T-helper 17 cell (primary cell): ENCODE results near the gene ALOXE3. TPM values are rescaled to one million over a fixed set of nuclear protein-coding genes. Genes with fewer than 3 reads are reported as not detected.

ENCODE experiments used
- ATAC-seq: fragments of 150-1000 bp; cut with Tn5 transposase; 2 replicates; pipeline ENCODE4 v1.10.0; 2021; ENCODE audit warnings: mild to moderate bottlenecking, moderate library complexity
- DNase-seq, 3 donors: peaks; one replicate each; pipeline versions ENCODE4 v3.0.0 to v3.0.0-alpha.2; 2020 to 2021
- H3K9me3 ChIP-seq: one replicate; pipeline ENCODE4 v1.7.0; 2013; ENCODE audit warnings: low read length, mild to moderate bottlenecking; ENCODE audit not compliant: control insufficient read depth, poor library complexity, severe bottlenecking
- H3K27ac Mint-ChIP-seq: one replicate; pipeline ENCODE4 v1.8.0; 2022; ENCODE audit warnings: mild to moderate bottlenecking, moderate library complexity, mixed read lengths
- H3K27me3 Mint-ChIP-seq: one replicate; pipeline ENCODE4 v1.8.0; 2022; ENCODE audit warnings: mixed read lengths
- H3K36me3 Mint-ChIP-seq: one replicate; pipeline ENCODE4 v1.8.0; 2022; ENCODE audit warnings: low read depth, mixed read lengths
- H3K4me1 Mint-ChIP-seq: one replicate; pipeline ENCODE4 v1.8.0; 2022; ENCODE audit warnings: mild to moderate bottlenecking, mixed read lengths
- H3K4me3 Mint-ChIP-seq: one replicate; pipeline ENCODE4 v1.8.0; 2022; ENCODE audit warnings: mild to moderate bottlenecking, moderate library complexity, mixed read lengths
- total RNA-seq, 4 donors: library from RNA in 2 of 4; stranded (reverse) in 2 of 4; gene quantifications; one replicate each; pipeline ENCODE4 v1.2.3 and lab custom pipeline; 2022 to 2026

Gene ALOXE3
- total RNA-seq, 2 donors from 2014 or later, result not detected

- H3K9me3 ChIP-seq, result no peaks in the 10 kb centered on the region
- Mint-ChIP-seq H3K27ac (no peak overlapping the region), H3K36me3 (peaks cover 10% of the 10 kb centered on the region), H3K27me3 (no peaks in the 10 kb centered on the region), H3K4me1 (peaks cover 24% of the 10 kb centered on the region), H3K4me3 (peak overlapping the region; percentile 75)
- ATAC-seq (no peak), DNase-seq (no peak)
These were observed 24.7 kb upstream of the ALOXE3 start for GRCh38 chr17:8142887-8143580.

- Mint-ChIP-seq H3K4me1 (peaks cover 20% of the 10 kb centered on the region), H3K36me3 (peaks cover 10% of the 10 kb centered on the region), H3K4me3 (peak overlapping the region; percentile 75), H3K27me3 (no peaks in the 10 kb centered on the region), H3K27ac (no peak overlapping the region)
- ATAC-seq (no peak), DNase-seq (no peak)
- no peaks in the 10 kb centered on the region for H3K9me3 ChIP-seq
These were observed 24.0 kb upstream of the ALOXE3 start for GRCh38 chr17:8142158-8142886.

GRCh38 chr17:8141741-8142140, 23.4 kb upstream of the ALOXE3 start:
- Mint-ChIP-seq H3K4me1 (peaks cover 14% of the 10 kb centered on the region), H3K36me3 (peaks cover 6% of the 10 kb centered on the region), H3K27me3 (no peaks in the 10 kb centered on the region), H3K27ac (no peak overlapping the region), H3K4me3 (peak overlapping the region; percentile 75)
- no peak for ATAC-seq
- DNase-seq, result no peak
- H3K9me3 ChIP-seq, result no peaks in the 10 kb centered on the region

GRCh38 chr17:8141045-8141444, 22.7 kb upstream of the ALOXE3 start:
- H3K9me3 ChIP-seq, result no peaks in the 10 kb centered on the region
- Mint-ChIP-seq H3K27ac (no peak overlapping the region), H3K4me3 (no peak overlapping the region), H3K27me3 (no peaks in the 10 kb centered on the region), H3K36me3 (peaks cover under 1% of the 10 kb centered on the region), H3K4me1 (peaks cover 11% of the 10 kb centered on the region)
- DNase-seq, result no peak
- no peak for ATAC-seq

GRCh38 chr17:8140065-8141029, 22.0 kb upstream of the ALOXE3 start:
- DNase-seq (peak in 1 of 3 donors; percentile 12), ATAC-seq (no peak)
- no peaks in the 10 kb centered on the region for H3K27me3 Mint-ChIP-seq
- H3K36me3 Mint-ChIP-seq, result no peaks in the 10 kb centered on the region
- H3K27ac Mint-ChIP-seq, result no peak overlapping the region
- no peaks in the 10 kb centered on the region for H3K9me3 ChIP-seq
- H3K4me3 Mint-ChIP-seq, result no peak overlapping the region
- peaks cover 11% of the 10 kb centered on the region for H3K4me1 Mint-ChIP-seq

- no peak overlapping the region for H3K27ac Mint-ChIP-seq
- DNase-seq (peak; percentile 85 to 92 (median 86)), ATAC-seq (peak; percentile 85)
- H3K9me3 ChIP-seq, result no peaks in the 10 kb centered on the region
- H3K4me1 Mint-ChIP-seq, result peaks cover 8% of the 10 kb centered on the region
- H3K4me3 Mint-ChIP-seq, result no peak overlapping the region
- H3K27me3 Mint-ChIP-seq, result no peaks in the 10 kb centered on the region
- H3K36me3 Mint-ChIP-seq, result no peaks in the 10 kb centered on the region
These were observed 20.5 kb upstream of the ALOXE3 start for GRCh38 chr17:8138672-8139371.

- Mint-ChIP-seq H3K4me3 (no peak overlapping the region), H3K27me3 (no peaks in the 10 kb centered on the region), H3K27ac (no peak overlapping the region), H3K4me1 (peaks cover 5% of the 10 kb centered on the region), H3K36me3 (no peaks in the 10 kb centered on the region)
- ATAC-seq (no peak), DNase-seq (no peak)
- H3K9me3 ChIP-seq, result no peaks in the 10 kb centered on the region
These were observed 20.0 kb upstream of the ALOXE3 start for GRCh38 chr17:8138374-8138671.

GRCh38 chr17:8137645-8138373, 19.5 kb upstream of the ALOXE3 start:
- ATAC-seq (no peak), DNase-seq (no peak)
- H3K4me1 Mint-ChIP-seq, result peaks cover 5% of the 10 kb centered on the region
- H3K27ac Mint-ChIP-seq, result no peak overlapping the region
- no peak overlapping the region for H3K4me3 Mint-ChIP-seq
- H3K9me3 ChIP-seq, result no peaks in the 10 kb centered on the region
- H3K36me3 Mint-ChIP-seq, result no peaks in the 10 kb centered on the region
- H3K27me3 Mint-ChIP-seq, result no peaks in the 10 kb centered on the region

- DNase-seq (no peak), ATAC-seq (no peak)
- Mint-ChIP-seq H3K4me3 (no peak overlapping the region), H3K27ac (no peak overlapping the region), H3K27me3 (no peaks in the 10 kb centered on the region), H3K36me3 (no peaks in the 10 kb centered on the region), H3K4me1 (peaks cover 2% of the 10 kb centered on the region)
- H3K9me3 ChIP-seq, result no peaks in the 10 kb centered on the region
These were observed 15.6 kb upstream of the ALOXE3 start for GRCh38 chr17:8133941-8134340.

GRCh38 chr17:8133399-8133798, 15.1 kb upstream of the ALOXE3 start:
- Mint-ChIP-seq H3K4me1 (peaks cover 2% of the 10 kb centered on the region), H3K4me3 (no peak overlapping the region), H3K27ac (peak overlapping the region; percentile 21), H3K27me3 (no peaks in the 10 kb centered on the region), H3K36me3 (no peaks in the 10 kb centered on the region)
- no peak for DNase-seq
- ATAC-seq, result no peak
- H3K9me3 ChIP-seq, result no peaks in the 10 kb centered on the region

GRCh38 chr17:8131844-8132441, 13.6 kb upstream of the ALOXE3 start:
- DNase-seq (no peak), ATAC-seq (no peak)
- Mint-ChIP-seq H3K36me3 (no peaks in the 10 kb centered on the region), H3K27me3 (no peaks in the 10 kb centered on the region), H3K4me3 (no peak overlapping the region), H3K4me1 (peaks cover 5% of the 10 kb centered on the region), H3K27ac (peak overlapping the region; percentile 11)
- H3K9me3 ChIP-seq, result no peaks in the 10 kb centered on the region

GRCh38 chr17:8128125-8128784, 9.9 kb upstream of the ALOXE3 start:
- DNase-seq (no peak), ATAC-seq (no peak)
- Mint-ChIP-seq H3K27me3 (peaks cover 17% of the 10 kb centered on the region), H3K4me3 (no peak overlapping the region), H3K27ac (no peak overlapping the region), H3K4me1 (peaks cover 38% of the 10 kb centered on the region), H3K36me3 (peaks cover 3% of the 10 kb centered on the region)
- no peaks in the 10 kb centered on the region for H3K9me3 ChIP-seq
